ENCODE data around the gene KREMEN2. TPM values are rescaled to one million over a fixed set of nuclear protein-coding genes. Genes with fewer than 3 reads are reported as not detected.

Gene KREMEN2
- total RNA-seq, 4 donors from 2014 or later = 0.40 to 1.6 TPM; not detected in 2

- no peak overlapping the region for H3K27ac ChIP-seq
- no peaks in the 10 kb centered on the region for H3K9me3 ChIP-seq
- TF ChIP-seq CTCF (IDR thresholded peaks at IDR 0.05) (no peak), POLR2A (IDR thresholded peaks at IDR 0.05) (no peak)
- peaks cover 0 to 13% (median 5%) of the 10 kb centered on the region in 4 donors for H3K4me1 ChIP-seq
- H3K27me3 ChIP-seq = no peaks in the 10 kb centered on the region
- no peak for DNase-seq
- no peak overlapping the region for H3K4me3 ChIP-seq
- H3K36me3 ChIP-seq = no peaks in the 10 kb centered on the region
These were observed 21.4 kb downstream of the KREMEN2 start for GRCh38 chr16:2985462-2985861.

GRCh38 chr16:2985893-2986355, 21.8 kb downstream of the KREMEN2 start:
- Histone ChIP-seq H3K4me1 (peaks cover 0 to 11% (median 4%) of the 10 kb centered on the region in 4 donors), H3K27ac (no peak overlapping the region), H3K4me3 (no peak overlapping the region), H3K27me3 (no peaks in the 10 kb centered on the region), H3K36me3 (no peaks in the 10 kb centered on the region), H3K9me3 (no peaks in the 10 kb centered on the region)
- no peak for TF ChIP-seq CTCF (IDR thresholded peaks at IDR 0.05)
- TF ChIP-seq POLR2A (IDR thresholded peaks at IDR 0.05) = no peak
- DNase-seq = no peak

GRCh38 chr16:2986623-2987188, 22.6 kb downstream of the KREMEN2 start:
- no peak overlapping the region for H3K27ac ChIP-seq
- no peak for TF ChIP-seq POLR2A (IDR thresholded peaks at IDR 0.05)
- TF ChIP-seq CTCF (IDR thresholded peaks at IDR 0.05) = no peak
- H3K27me3 ChIP-seq = no peaks in the 10 kb centered on the region
- no peak overlapping the region for H3K4me3 ChIP-seq
- no peaks in the 10 kb centered on the region for H3K36me3 ChIP-seq
- peaks cover 0 to 5% (median 2%) of the 10 kb centered on the region in 4 donors for H3K4me1 ChIP-seq
- no peak for DNase-seq
- no peaks in the 10 kb centered on the region for H3K9me3 ChIP-seq

GRCh38 chr16:2987286-2987685, 23.2 kb downstream of the KREMEN2 start:
- no peak for TF ChIP-seq POLR2A (IDR thresholded peaks at IDR 0.05)
- no peak for TF ChIP-seq CTCF (IDR thresholded peaks at IDR 0.05)
- DNase-seq = no peak
- Histone ChIP-seq H3K36me3 (no peaks in the 10 kb centered on the region), H3K9me3 (no peaks in the 10 kb centered on the region), H3K27me3 (no peaks in the 10 kb centered on the region), H3K4me1 (peaks cover 0 to 5% (median 2%) of the 10 kb centered on the region in 4 donors), H3K27ac (no peak overlapping the region), H3K4me3 (no peak overlapping the region)

- no peaks in the 10 kb centered on the region for H3K36me3 ChIP-seq
- TF ChIP-seq POLR2A (IDR thresholded peaks at IDR 0.05) = no peak
- TF ChIP-seq CTCF (IDR thresholded peaks at IDR 0.05) = no peak
- peaks cover 0 to 5% (median 2%) of the 10 kb centered on the region in 4 donors for H3K4me1 ChIP-seq
- H3K4me3 ChIP-seq = no peak overlapping the region
- H3K27me3 ChIP-seq = no peaks in the 10 kb centered on the region
- no peak overlapping the region for H3K27ac ChIP-seq
- DNase-seq = no peak
- no peaks in the 10 kb centered on the region for H3K9me3 ChIP-seq
These were observed 23.8 kb downstream of the KREMEN2 start for GRCh38 chr16:2987833-2988232.

Measured in Peyer's patch (tissue), 4 donors.